MM.1S (cell line): ENCODE measurements around the gene TACC2.

Experiments used
- DNase-seq: peaks from one replicate; pipeline ENCODE4 v3.0.0-alpha.2; 2015
- H2AFZ ChIP-seq: fragments of 300-600 bp; sonication (generic); 2 replicates; pipeline ENCODE4 v1.6.0; 2016; ENCODE audit warnings: antibody characterized with exemption, low read length
- H3F3A ChIP-seq: fragments of 300-600 bp; sonication (generic); 2 replicates; pipeline ENCODE4 v1.6.1; 2016; ENCODE audit warnings: mild to moderate bottlenecking, antibody characterized with exemption, low read length, moderate library complexity, mixed read lengths; ENCODE audit not compliant: insufficient read depth
- H3K27ac ChIP-seq: fragments of 300-600 bp; sonication (generic); 2 replicates; pipeline ENCODE4 v1.5.1; 2016; ENCODE audit warnings: mild to moderate bottlenecking, low read length
- H3K27me3 ChIP-seq: fragments of 300-600 bp; sonication (generic); replicated peaks from 2 replicates; pipeline ENCODE4 v1.6.0; 2016; ENCODE audit warnings: low read length; ENCODE audit not compliant: insufficient read depth
- H3K36me3 ChIP-seq: fragments of 300-600 bp; sonication (generic); replicated peaks from 2 replicates; pipeline ENCODE4 v1.6.1; 2016; ENCODE audit warnings: mild to moderate bottlenecking, low read length, mixed read lengths; ENCODE audit not compliant: insufficient read depth
- H3K4me1 ChIP-seq: fragments of 300-600 bp; sonication (generic); 2 replicates; pipeline ENCODE4 v1.6.1; 2016; ENCODE audit warnings: low read length, mixed read lengths
- H3K4me2 ChIP-seq: fragments of 300-600 bp; sonication (generic); 2 replicates; pipeline ENCODE4 v1.6.0; 2016; ENCODE audit warnings: low read depth, low read length
- H3K4me3 ChIP-seq: fragments of 300-600 bp; sonication (generic); 2 replicates; pipeline ENCODE4 v1.5.1; 2016; ENCODE audit warnings: low read length, mixed read lengths
- H3K79me2 ChIP-seq: fragments of 300-600 bp; sonication (generic); 2 replicates; pipeline ENCODE4 v1.6.1; 2016; ENCODE audit warnings: mixed run types, low read length, mixed read lengths
- H3K9ac ChIP-seq: fragments of 300-600 bp; sonication (generic); 2 replicates; pipeline ENCODE4 v1.6.1; 2016; ENCODE audit warnings: low read length, mixed read lengths
- H3K9me2 ChIP-seq: fragments of 300-600 bp; sonication (generic); replicated peaks from 2 replicates; pipeline ENCODE4 v1.6.1; 2016; ENCODE audit warnings: mild to moderate bottlenecking, low read length, mixed read lengths; ENCODE audit not compliant: insufficient read depth
- H3K9me3 ChIP-seq: fragments of 300-600 bp; sonication (generic); replicated peaks from 2 replicates; pipeline ENCODE4 v1.6.1; 2016; ENCODE audit warnings: mild to moderate bottlenecking, low read length, mixed read lengths; ENCODE audit not compliant: insufficient read depth
- H4K20me1 ChIP-seq: fragments of 300-600 bp; sonication (generic); 2 replicates; pipeline ENCODE4 v1.6.1; 2016; ENCODE audit warnings: mild to moderate bottlenecking, low read length, moderate library complexity, mixed read lengths; ENCODE audit not compliant: insufficient read depth
- CTCF ChIP-seq: fragments of 300-600 bp; sonication (generic); IDR thresholded peaks from 2 replicates; pipeline ENCODE4 v1.5.1; 2016; ENCODE audit warnings: antibody characterized with exemption, low read length, mixed read lengths
- EZH2 ChIP-seq: fragments of 300-600 bp; sonication (generic); optimal IDR thresholded peaks from 2 replicates; pipeline ENCODE3; 2017; ENCODE audit warnings: low read depth, mild to moderate bottlenecking, antibody characterized with exemption, low read length, mixed read lengths
- EZH2phosphoT487 ChIP-seq: fragments of 300-600 bp; sonication (generic); IDR thresholded peaks from 2 replicates; pipeline ENCODE4 v1.6.1; 2018; ENCODE audit warnings: antibody characterized with exemption, low read length

TACC2 gene

DNA sequence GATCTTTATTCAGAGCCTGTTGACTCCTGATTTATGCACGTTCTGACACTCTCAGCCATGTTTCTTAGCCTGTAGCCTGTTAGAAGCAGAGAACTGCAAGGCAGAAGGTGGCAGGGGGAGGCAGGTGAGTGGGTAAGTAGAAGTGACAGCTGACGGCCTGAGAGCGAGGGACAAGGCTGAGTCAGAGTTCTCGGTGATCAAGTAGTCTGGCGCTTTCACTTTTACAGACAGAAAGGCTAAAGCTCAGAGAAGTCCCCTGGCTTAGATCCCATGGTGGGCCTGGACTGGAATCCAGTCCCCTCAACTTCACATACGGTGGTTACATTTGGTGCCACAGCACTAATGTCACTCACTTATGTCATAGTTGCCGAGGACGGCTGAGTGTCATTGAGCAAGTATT lies 139.0 kb downstream of the TACC2 start:
- Histone ChIP-seq H3K4me3 (no peak overlapping the region), H3F3A (no peaks in the 10 kb centered on the region), H3K36me3 (no peaks in the 10 kb centered on the region), H3K9ac (no peak overlapping the region), H3K27ac (no peak overlapping the region), H3K4me2 (no peak overlapping the region), H3K79me2 (no peaks in the 10 kb centered on the region), H2AFZ (no peak overlapping the region), H3K9me2 (no peaks in the 10 kb centered on the region), H3K4me1 (no peaks in the 10 kb centered on the region), H3K27me3 (no peaks in the 10 kb centered on the region), H3K9me3 (no peaks in the 10 kb centered on the region), H4K20me1 (no peaks in the 10 kb centered on the region)
- TF ChIP-seq EZH2 (no peak), CTCF (no peak), EZH2phosphoT487 (no peak)
- DNase-seq, result peak; percentile 12

DNA sequence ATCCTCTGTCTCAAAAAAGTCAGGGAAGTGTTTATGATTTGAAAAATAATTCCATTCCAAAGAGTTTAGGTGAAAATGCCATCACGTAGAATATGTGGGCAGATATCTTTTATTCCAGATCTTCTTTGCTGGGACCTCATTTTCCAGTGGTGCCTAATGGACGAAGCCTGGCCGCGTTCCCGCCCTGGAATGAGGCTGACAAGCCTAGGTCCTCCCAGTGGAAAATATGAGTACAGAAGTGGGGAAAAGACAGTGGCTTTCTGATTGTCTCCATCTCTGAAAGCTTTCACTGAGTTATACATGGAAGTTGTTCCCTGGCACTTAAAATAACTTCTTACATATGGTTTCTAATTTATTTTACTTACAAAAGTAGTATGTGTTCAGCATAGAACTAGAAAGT lies 139.4 kb downstream of the TACC2 start:
- no peak overlapping the region for H3K4me2 ChIP-seq
- no peaks in the 10 kb centered on the region for H4K20me1 ChIP-seq
- no peak overlapping the region for H3K9ac ChIP-seq
- H3K27me3 ChIP-seq, result no peaks in the 10 kb centered on the region
- H3K4me1 ChIP-seq, result no peaks in the 10 kb centered on the region
- no peak overlapping the region for H3K4me3 ChIP-seq
- no peak overlapping the region for H3K27ac ChIP-seq
- H3K9me2 ChIP-seq, result no peaks in the 10 kb centered on the region
- no peaks in the 10 kb centered on the region for H3K36me3 ChIP-seq
- no peak for TF ChIP-seq EZH2phosphoT487
- no peak for TF ChIP-seq CTCF
- no peak for TF ChIP-seq EZH2
- H3K9me3 ChIP-seq, result no peaks in the 10 kb centered on the region
- H2AFZ ChIP-seq, result no peak overlapping the region
- DNase-seq, result no peak
- H3K79me2 ChIP-seq, result no peaks in the 10 kb centered on the region
- no peaks in the 10 kb centered on the region for H3F3A ChIP-seq

DNA sequence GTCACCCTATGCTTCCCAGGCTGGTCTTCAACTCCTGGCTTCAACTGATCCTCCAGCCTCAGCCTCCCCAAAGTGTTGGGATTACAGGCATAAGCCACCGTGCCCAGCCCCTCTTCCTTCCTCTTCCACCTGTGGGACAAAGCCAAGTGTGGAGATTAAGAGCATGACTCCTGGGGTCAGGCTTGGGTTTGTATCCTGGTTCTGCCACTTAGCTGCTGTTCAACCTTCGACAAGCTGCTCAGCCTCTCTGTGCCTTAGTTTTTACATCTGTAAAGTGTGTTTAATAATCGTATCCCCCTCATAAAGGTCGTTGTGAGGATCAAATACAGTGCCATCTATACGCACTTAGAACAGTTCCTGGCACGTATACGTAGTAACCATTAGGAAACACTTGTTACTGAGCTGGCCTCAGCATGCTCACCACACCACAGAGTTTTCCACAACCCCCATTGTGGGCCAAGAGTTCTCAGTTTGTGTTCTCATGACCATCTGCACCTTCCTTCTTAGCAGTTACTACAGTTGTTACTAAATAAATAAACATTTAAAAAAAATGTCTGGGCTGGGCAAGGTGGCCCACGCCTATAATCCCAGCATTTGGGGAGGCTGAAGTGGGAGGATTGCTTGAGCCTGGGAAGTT lies 141.6 kb downstream of the TACC2 start:
- TF ChIP-seq EZH2 (no peak), CTCF (no peak), EZH2phosphoT487 (no peak)
- H2AFZ ChIP-seq, result no peak overlapping the region
- H3K27me3 ChIP-seq, result no peaks in the 10 kb centered on the region
- no peak overlapping the region for H3K4me2 ChIP-seq
- H3K4me3 ChIP-seq, result no peak overlapping the region
- H3K9me3 ChIP-seq, result no peaks in the 10 kb centered on the region
- H3K79me2 ChIP-seq, result no peaks in the 10 kb centered on the region
- H3K4me1 ChIP-seq, result no peaks in the 10 kb centered on the region
- H4K20me1 ChIP-seq, result no peaks in the 10 kb centered on the region
- H3F3A ChIP-seq, result no peaks in the 10 kb centered on the region
- no peaks in the 10 kb centered on the region for H3K36me3 ChIP-seq
- no peak overlapping the region for H3K27ac ChIP-seq
- no peak for DNase-seq
- no peaks in the 10 kb centered on the region for H3K9me2 ChIP-seq
- H3K9ac ChIP-seq, result no peak overlapping the region
